NCI-H345 (cell line): Measurements from ENCODE around the gene APOM.

Experiments used
- DNase-seq: peaks from one replicate; lab custom pipeline; 2025; lab: John Stamatoyannopoulos, UW

The APOM gene

DNA sequence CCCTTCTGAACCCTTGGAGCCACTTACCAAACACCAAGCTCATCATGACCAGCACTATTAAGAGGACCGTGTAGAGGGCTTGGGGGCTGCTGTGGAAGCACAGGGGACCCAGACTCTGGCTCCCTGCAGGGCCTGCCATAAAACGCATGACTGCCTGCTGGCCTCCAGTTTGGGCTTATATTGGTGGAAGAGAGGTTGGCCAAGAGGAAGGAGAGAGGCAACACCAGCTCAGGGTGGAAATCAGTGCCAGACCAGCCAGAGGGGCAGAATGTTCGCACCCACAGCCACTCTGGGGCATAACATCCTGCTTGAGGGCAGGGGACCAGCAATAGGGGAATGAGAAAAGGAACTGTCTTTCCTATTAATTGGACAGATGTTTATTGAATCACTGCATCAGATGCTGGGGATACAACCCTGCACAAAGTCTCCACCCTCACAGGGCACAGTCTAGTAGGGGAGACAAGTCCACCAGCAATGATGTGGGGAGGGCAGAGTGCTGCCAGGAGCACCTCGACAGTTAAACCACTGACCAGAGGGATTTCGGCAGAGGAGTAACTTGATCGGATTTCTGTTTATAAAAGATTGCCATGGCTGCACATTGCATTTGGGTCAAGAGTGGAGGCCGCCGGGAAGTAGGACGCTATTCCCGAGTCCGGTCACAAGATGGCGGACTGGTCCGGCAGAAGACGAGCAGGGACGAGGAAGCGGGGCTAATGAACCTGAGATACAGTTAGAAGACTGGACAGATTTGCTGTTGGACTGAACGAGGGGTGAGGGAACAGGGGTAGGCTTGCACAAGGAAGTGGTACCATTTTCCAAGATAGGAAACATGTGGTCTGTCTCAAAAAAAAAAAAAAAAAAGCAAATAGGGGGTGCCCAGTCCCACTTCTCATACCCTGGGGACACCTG is 24.8 kb downstream of the APOM start, which contains the start of gene LY6G5C:
Gene LY6G5C (minus strand): TSS at position 842 of the 909 bp plus-strand sequence. CDS start 694 bp downstream, at position 148.
- DNase-seq = peak; percentile 68

DNA sequence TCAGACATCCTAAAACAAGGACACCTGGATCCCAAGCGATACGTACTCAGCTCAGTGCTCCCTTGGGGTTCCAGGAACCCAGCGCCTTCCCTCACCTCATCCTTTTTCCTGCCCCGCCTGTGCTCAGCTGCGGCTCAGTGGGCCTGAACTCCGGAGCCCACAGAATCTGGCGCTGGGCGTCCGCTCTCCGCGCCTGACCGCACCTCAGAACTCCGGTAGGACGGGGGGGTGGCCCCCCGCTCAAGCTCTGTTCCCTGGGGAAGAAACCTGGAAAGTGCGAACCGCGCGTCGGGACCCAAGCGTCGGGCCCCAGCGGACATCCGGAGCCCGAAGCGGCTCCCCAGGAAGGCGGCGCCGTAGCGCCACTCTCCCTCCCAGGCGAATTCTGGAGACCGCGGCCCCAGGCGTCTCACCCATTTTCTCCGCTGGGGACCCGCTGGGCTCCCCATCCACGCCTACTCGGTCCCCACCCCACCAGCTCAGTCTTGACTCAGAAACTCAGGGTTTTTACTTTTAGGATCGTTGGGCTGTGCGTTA is 25.5 kb downstream of the APOM start:
- peak; percentile 61 for DNase-seq

DNA sequence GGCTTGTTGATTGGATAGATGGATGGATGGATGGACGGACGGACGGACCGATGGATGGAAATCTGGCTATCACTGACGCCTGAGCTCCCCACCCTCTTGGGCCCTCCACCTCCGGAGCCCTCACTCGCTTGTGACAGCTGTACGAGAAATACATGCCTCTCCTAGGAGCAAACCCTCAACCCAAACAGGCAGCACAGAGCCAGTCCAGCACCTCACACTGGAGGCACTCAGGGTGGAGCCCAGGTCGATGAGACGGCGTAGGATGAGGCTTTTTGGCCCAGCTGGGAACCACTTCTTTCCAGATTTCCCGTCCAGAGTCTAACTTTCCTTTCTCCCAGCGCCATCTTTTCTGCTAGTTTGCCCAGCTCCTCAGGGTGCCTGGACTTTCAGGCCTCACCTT is 27.9 kb downstream of the APOM start:
- DNase-seq = no peak

DNA sequence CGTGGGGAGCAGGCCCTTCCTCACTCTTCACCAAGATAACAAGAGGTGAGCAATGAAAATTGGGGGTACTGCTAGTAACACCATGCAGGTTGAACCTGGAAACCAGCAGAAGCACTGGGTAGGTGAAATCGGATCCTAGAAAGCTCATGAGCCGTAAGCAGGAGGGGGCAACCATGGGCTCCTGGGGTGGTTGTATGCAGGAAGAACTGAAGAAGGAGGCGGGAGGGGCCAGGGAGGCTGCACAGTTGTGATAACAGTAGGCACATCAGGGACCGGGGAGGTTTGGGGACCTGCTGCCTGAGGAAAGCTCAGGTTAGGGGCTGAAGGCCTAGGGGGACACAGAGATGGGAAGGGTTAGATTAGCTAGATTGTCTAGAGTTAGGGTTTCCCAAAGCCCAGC is 30.8 kb downstream of the APOM start:
- no peak for DNase-seq

DNA sequence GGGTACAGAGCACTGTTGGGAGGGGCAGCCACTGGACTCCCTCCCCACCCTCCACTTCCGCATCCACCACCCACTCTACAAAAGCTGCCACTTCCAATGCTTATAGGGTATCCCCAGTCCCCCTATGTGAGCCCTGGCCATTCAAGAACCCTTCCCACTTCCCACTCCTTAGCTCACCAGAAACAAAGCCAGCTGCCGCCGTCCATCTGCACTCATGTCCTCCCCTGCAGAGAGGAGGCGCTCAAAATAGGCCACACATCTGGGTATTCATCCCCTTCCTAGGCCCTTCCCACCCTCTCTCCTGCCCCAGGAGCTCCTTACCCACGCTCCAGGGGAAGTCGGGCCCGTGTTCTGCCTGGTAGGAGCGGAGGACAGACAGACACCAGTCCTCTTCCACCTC is 31.6 kb downstream of the APOM start:
- DNase-seq = no peak

DNA sequence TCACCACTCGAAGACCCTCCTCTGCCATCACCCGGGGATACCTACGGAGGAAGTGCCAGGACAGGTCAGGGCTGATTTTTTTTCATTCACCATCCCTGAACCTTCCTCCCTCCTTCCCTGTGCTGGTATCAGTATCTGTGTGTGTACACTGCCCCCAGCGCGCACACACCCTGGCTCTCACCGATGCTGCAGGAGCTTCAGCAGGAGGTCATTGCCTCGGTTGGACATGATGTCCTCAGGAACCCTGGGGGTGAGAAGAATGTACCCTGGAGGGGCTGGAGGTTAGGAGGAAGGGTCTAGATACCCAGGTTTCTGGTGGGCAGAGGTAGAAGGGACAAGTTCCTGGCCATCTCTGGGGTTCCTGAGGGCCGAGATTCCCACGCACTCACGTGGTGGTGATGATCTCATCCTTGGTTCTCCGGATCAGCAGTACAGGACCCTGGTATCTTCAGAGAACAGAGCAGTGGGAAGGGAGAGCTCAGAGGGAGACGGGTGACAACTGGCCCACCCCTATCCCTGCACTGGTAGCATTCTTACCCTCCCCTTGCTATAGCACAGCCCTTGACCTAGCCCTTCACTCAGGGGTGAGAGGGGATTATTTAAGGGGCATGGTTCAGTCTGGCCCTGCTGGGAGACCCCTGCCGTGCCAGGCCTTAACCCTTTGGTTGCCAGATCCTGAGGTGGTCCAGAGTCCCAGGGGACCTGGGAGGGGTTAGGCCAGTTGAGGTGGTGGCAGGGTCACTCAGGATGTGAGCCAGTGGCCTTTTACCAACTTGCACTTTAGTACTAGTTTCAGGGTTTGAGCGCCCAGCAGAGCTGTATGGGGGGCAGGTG is 32.4 kb downstream of the APOM start:
- no peak for DNase-seq

DNA sequence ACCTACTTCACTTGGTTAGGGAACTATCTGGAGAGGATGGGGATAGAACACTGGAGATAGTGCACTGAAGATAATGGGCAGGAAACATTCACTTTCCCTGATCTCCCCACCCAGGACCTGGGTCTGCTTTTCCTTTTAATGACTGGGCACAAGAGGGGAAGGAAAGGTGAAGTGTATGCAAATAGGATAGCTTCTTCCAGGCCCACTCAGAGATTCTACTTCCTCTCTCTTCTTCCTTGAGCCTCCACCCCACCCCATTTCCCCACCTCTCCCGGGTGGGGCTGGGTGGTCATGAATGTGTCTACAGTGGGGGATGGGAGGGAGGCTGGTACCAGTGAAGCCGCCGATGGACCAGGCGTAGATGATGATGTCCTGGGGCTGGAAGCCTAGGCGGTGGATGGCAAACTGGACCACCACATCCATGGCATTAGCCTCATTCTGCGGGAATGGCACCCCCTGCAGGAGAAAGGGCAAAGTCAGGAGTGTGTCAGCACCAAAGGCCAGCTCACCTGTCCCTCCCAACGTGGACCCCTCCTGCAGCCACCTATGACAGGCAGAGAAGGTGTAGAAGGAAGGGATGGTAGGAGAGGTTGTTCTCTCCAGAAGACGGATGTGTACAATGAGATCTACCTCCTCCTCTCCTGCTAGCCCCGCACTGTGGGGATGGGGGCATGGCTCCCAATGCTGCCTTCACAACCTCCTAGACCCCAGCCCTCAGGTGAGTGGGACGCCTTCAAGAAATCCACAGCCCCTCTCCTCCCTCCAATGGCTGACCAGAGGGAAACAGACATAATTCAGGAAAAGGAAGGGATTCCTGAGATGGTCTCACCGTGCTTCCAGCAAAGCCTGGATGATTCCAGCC is 33.8 kb downstream of the APOM start:
- no peak for DNase-seq

DNA sequence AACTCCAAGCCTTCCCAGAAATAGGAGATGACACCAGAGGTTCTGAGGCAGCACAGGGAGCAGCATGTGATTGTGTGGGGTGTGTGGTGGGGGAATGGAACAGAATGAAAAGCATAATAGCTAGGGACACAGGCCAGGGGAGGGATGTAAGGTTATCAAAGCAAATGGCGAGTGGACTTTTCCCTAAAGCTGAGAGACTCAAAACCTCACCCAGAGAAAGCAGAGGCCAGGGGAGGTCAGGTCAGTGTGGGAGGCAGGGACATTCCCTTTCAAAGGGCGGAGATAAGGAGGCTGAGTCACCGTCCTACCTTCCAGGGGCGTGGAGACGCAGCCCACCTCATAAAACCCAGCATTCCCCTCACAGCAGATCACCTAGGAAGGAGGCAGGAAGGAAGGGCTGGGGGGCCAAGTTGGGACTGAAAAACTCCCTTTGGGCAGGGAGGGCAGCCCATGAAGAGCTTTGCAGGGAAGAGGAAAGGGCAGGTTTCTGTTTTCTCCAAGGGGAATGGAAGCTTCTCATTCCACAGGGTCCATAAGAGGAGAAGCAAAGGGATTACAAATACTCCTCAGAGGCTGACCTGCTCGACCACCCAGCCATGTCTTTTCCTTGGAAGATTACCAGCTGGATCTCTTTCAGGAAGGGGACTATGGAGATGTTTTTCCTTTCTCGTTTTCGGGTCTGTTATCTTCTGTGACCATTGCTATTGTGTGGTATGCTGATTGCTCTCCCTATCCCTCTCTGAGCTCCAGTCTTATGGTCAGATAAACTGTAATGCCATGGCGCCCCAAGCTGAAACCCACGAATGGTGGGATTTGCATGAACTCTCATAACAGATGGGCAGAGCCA is 34.8 kb downstream of the APOM start:
- DNase-seq = no peak

DNA sequence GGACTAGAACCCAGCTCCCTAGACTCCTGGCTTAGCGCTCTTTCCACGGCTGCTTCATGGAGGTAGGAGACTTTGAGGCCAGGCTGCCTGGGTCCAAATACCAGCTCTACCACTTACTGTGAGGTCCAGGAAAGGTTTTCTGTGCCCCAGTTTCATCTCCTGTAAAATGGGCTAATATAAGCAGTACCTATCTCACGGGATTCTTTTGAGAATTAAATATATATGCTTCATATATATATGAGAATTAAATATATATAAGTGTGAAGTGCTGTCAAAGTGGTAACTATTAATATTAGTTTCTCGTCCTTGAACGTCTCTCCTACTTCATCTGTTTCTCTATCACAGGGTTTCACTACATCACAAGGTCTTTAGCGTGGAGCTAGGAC is 35.4 kb downstream of the APOM start:
- no peak for DNase-seq

DNA sequence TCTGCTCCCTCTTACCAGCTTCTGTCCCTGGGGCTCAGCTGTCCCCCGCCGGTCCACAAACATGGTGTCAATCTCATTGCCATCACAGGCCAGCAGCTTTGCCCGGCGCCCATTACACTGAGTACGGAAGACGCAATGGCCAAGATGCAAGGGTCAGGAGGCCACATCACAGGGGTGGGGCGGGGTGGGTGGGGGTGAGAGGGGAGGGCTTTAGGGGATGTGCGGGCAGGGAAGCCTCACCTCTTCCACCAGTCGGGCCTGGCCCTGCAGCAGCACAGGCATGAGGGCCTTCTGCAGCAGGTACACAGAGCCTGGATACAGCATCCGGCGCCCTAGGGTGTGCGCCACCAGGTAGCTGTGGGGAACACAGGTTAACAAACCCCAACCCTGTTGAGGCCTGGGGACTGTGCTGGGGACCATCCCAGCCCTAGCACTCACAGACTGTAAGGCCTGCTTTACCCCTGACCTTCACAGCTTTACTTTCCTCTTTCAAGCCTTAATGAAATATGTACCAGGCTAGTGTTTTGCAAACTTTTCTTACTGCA is 35.9 kb downstream of the APOM start:
- DNase-seq = no peak

DNA sequence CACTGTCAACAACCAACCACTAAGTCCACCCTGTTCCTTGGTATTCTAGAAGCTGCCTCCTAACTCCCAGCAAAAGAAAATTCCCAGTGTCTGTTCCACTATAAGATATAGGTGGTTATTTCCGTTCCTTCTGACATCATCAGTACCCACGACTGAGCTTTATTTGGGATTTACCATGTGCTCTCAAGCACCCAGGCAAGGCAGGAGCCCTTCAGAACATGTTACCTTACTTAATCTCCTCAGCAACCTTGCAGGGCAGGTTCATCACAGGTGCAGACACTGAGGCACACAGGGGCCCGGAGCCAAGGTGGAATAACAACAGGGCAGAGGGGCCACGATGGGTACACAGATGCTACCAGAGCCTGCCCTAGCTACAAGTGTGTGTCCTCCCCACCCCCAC is 36.7 kb downstream of the APOM start:
- no peak for DNase-seq

DNA sequence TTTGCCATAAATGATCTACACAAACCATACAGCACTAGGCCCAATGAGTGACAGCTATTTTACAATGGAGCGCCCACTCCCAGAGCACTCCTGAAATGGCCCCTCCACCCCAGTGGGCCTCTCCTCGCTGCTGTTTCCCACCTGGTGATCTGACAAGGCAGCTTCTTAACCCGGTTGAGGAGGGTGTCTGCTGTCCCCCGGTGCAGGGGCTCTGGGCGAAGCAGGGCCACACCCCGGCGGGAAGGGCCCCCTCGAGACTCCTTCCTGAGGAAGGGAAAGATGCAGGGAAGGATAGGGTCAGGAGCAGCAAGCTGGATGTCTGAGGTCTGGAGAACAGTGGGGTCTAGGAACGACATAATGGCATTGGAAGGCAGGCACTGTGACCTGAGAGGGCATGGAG is 37.2 kb downstream of the APOM start:
- no peak for DNase-seq

DNA sequence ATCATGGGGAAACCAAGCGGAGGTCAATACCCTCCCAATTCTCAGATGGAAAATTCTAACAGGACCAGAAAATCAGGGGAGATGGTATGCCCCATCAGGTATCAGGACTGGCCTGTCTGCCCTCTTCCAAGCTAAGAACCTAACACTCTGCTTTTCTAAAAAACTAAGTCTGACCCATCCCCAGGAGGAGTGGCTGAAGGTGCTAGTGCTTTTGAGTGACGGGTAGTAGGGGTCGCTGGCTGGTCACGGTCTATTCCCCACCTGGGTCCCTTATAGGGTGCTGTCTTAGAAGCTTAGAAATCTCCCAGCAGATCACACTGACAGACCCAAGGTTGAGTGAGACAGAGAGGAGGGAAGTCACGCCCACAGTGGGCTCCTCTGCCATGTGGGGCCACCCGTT is 37.8 kb downstream of the APOM start:
- no peak for DNase-seq

DNA sequence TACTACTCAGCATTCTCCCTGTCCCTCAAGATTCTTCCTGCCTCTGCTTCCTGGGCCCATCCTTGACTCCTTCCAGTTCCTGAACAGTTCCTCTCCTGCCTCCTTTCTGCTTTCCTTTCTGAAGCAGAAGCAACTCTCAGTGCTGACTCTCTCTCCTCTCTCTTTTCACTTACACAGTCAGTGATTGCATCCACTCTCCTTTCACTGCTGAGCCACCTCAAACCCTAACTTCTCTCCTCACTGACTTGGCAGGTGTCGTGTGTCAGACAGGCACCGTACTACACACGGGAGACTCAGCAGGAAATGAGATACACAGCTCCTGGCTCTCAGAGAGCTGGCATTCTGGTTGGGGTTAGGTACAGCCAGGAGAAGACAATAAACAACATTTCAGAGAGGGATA is 41.9 kb downstream of the APOM start:
- DNase-seq = no peak

DNA sequence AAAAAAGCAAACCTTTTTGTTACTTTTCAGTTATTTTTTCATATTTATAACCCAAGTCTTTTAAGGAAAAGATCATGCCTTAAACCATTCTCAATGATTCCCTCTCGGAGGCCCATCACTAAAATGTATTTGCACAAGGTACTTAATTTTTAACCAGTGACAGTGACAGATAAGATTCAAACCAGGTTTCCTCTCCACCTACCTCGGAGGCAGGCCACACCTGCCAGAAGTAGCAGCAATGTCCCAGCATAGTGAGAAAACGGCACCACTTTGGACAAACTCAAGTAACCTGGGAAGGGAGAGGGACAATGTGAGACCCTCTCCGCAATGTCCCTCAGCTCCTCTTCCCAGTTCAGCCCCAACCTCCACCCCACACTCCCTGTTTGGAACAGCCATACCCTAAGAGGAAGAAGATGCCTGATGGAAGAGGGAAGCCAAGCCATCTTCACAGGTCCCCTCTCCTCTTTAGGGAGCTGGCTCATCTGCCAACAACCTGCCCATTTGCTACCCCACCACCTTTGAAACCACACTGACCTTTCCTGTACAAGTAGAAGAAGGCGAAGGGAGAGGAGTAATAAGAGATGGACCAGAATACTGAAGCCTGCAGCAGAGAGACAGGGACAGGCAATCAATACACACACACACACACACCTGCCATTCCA is 45.2 kb downstream of the APOM start:
- DNase-seq = no peak

DNA sequence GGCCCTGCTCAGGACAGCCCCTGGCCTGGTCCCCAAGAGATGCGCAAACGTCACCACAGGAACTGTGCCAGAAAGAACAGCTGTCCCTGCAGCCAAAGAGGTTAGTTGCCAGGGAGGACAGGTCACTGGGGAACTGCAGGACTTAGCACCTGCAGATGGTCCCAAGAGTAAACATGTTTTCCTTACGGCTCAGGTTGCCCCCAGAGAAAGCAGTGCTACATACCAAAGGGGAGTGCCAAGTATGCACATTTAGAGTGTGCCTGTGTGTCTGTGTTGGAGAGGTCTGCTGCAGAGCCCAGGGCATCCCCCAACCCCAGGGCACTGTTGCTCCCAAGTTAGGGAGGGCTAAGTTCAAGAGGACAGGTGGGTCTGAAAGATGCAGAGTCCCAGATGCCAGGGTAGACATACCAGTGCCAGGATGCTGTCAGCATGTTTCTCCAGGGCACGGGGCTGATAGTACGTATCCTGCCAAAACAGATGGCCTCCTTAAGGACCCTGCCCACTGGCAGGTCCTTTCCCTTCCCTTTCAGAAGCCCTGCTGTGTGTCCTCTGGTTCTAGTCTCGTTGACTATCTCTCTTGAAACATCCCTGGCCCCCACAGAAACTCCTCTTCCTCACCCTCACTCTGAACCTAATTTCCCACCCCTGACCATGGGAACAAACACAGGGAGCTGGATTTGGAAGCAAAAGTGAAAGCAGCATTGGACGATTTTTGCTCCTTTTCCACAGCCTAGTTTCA is 46.1 kb downstream of the APOM start:
- DNase-seq = no peak

DNA sequence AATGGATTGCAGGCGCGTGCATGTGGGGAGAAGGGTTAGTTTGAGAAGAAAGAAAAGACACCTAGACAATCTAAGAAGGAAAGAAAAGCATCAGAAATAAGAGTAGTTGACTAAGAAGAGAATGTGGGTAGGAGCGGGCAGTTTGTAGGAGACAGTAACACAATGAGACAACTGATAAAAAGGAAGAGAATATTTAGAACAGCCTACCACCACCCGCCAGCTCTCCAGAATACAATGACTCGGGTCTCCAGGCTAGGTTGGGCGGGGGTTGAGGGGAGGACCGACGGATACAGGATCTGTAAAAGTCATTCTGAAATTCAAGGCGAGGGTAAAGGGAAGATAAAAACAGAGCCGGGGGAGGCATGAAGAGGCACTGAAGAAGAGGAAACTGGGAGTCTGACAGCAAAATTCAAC is 46.7 kb downstream of the APOM start:
- peak; percentile 33 for DNase-seq

DNA sequence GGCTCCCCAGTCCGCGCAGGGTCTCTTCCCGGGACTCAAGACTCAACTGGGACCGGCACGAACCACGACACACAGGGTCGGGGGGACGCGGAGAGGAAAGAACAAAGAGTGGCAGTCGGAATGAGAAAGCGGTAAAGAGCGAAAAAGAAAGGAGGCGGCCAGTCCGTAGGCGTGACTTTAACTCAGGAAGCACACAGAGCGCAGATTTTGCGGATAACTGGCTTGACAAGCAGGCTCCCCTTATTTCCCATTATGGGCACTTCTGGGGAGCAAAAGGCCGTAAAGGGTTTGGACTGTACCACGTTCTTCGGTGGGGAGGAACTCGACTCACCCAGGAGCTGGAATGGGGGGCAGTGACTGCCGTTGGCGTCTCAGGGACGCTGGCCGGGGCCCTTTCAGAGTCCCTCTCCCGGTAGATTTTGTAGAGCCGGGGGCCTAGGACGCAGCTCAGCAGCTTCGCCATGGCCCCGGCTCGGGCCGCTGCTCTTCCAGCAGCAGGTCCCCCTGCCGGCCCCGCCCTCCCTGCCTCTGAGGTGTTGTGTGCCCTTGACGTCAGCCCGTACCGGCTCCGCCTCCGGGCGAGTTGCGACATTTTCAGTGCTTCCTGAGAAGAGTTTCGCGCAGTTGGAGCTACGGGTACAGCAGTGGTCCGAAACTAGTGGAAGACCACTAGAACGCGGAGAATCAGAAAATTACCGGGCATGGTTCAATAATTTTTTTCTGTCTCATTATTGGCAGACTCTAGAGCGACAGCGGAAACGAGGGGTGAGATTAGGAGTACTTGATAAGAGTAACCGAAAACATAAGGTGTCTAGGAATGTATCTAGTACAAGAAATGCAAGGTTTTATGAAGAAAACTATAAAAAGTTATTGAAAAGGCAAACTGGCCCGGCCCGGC is 47.4 kb downstream of the APOM start, which contains the start of gene ABHD16A:
Gene ABHD16A (minus strand): TSS at position 506 of the 898 bp plus-strand sequence. CDS start 43 bp downstream, at position 463.
- peak; percentile 98 for DNase-seq
